Measurements from ENCODE around the gene PRIMA1. TPM values are rescaled to one million over a fixed set of nuclear protein-coding genes. Genes with fewer than 3 reads are reported as not detected.

The PRIMA1 gene
- total and polyA plus RNA-seq, 10 of the 15 experiments (the other 5 are each of a cell fraction or from before 2014, with no cell fraction given): not detected

DNA sequence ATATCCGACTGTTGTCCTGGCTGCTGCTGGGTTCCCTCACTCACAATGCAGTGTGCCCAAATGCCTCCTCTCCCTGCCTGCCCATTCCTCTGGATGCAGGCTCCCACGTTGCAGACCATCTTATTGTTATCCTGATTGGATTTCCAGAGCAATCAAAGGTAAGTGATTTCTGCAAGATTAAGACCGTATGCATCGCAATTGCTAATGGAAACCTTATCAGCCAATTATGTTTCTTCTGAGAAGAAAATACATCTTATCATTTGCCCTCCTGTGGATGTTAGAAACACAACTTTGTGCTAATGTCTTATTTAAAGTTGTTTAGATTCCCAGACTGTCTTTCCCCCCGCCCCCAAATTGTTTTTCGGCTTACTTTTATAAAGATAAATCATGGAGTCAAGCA lies 98.1 kb downstream of the PRIMA1 start:
- Histone ChIP-seq H3K27me3 (replicated peaks in 1 of 2; ENCODE audit: control insufficient read depth in 2 of 2, insufficient read depth in 2 of 2, low read length in 1 of 2) (no peaks in the 10 kb centered on the region; a peak in 1 of 4 replicates), H3K4me1 (ENCODE audit: control insufficient read depth, insufficient read depth, low read length) (no peaks in the 10 kb centered on the region), H4K20me1 (ENCODE audit: control insufficient read depth, insufficient read depth) (no peaks in the 10 kb centered on the region), H3K9me3 (replicated peaks; ENCODE audit: control insufficient read depth, insufficient read depth, low read length) (no peaks in the 10 kb centered on the region), H2AFZ (ENCODE audit: control insufficient read depth, low read depth, low read length) (no peak overlapping the region), H3K36me3 (ENCODE audit: control insufficient read depth in 2 of 2, insufficient read depth in 2 of 2, low read length in 1 of 2) (no peaks in the 10 kb centered on the region), H3K4me3 (no peak overlapping the region), H3K27ac (ENCODE audit: control insufficient read depth, insufficient read depth) (no peak overlapping the region), H3K9ac (ENCODE audit: control insufficient read depth, insufficient read depth, low read length) (no peak overlapping the region), H3K4me2 (ENCODE audit: control insufficient read depth, insufficient read depth) (no peak overlapping the region), H3K79me2 (ENCODE audit: control insufficient read depth, insufficient read depth, low read length) (no peaks in the 10 kb centered on the region)
- WGBS (ENCODE audit: insufficient coverage, insufficient replicate concordance, low lambda C conversion rate, missing lambda C conversion rate): 58% methylated on average over 6 of the region's 6 CpGs
- TF ChIP-seq JUND (IDR thresholded peaks at IDR 0.05; ENCODE audit: low read depth, low read length) (no peak), RELA (IDR thresholded peaks at IDR 0.05; ENCODE audit: borderline replicate concordance, partially characterized antibody) (no peak), NFXL1 (IDR thresholded peaks at IDR 0.05; ENCODE audit: borderline replicate concordance) (no peak), NFYB (IDR thresholded peaks at IDR 0.05; ENCODE audit: insufficient read depth, low read depth, low read length) (no peak), CEBPB (IDR thresholded peaks at IDR 0.05; ENCODE audit: borderline replicate concordance in 1 of 2, low read depth in 2 of 2, low read length in 2 of 2) (no peak)
- TF ChIP-seq, protein P1, sequence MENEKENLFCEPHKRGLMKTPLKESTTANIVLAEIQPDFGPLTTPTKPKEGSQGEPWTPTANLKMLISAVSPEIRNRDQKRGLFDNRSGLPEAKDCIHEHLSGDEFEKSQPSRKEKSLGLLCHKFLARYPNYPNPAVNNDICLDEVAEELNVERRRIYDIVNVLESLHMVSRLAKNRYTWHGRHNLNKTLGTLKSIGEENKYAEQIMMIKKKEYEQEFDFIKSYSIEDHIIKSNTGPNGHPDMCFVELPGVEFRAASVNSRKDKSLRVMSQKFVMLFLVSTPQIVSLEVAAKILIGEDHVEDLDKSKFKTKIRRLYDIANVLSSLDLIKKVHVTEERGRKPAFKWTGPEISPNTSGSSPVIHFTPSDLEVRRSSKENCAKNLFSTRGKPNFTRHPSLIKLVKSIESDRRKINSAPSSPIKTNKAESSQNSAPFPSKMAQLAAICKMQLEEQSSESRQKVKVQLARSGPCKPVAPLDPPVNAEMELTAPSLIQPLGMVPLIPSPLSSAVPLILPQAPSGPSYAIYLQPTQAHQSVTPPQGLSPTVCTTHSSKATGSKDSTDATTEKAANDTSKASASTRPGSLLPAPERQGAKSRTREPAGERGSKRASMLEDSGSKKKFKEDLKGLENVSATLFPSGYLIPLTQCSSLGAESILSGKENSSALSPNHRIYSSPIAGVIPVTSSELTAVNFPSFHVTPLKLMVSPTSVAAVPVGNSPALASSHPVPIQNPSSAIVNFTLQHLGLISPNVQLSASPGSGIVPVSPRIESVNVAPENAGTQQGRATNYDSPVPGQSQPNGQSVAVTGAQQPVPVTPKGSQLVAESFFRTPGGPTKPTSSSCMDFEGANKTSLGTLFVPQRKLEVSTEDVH (IDR thresholded peaks at IDR 0.05; ENCODE audit: low read depth, partially characterized antibody): no peak
- TF ChIP-seq, protein P2, sequence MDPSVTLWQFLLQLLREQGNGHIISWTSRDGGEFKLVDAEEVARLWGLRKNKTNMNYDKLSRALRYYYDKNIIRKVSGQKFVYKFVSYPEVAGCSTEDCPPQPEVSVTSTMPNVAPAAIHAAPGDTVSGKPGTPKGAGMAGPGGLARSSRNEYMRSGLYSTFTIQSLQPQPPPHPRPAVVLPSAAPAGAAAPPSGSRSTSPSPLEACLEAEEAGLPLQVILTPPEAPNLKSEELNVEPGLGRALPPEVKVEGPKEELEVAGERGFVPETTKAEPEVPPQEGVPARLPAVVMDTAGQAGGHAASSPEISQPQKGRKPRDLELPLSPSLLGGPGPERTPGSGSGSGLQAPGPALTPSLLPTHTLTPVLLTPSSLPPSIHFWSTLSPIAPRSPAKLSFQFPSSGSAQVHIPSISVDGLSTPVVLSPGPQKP (IDR thresholded peaks at IDR 0.05; ENCODE audit: low read depth, low read length): no peak
- ATAC-seq: no peak
- BruUV-seq (replicated peaks): no TSS peak
- ChIA-PET POLR2A (no interaction called here), RAD21 (ENCODE audit: unreplicated experiment) (no interaction called here), SMC1A (ENCODE audit: uncharacterized antibody, unreplicated experiment) (no interaction called here), CTCF (no interaction called here)
- intact Hi-C loops (cut with micrococcal nuclease; ENCODE audit: unreplicated experiment): no loop called here
- in situ Hi-C loops (cut with MboI): no loop called here
- FAIRE-seq: no peak
- no peak for DNase-seq (ENCODE audit: low read depth, low spot score)

Data from GM12878 (cell line).